HEK293 (cell line): Measurements from ENCODE around the gene NID1.

Experiments used
- CTCF ChIA-PET: fragments of 350-600 bp; formaldehyde crosslinking; extraction: SDS; loops from one replicate; lab custom pipeline; 2021; ENCODE audit warnings: antibody characterized with exemption; lab: Yijun Ruan, JAX
- POLR2A ChIA-PET: fragments of 300-600 bp; formaldehyde crosslinking; extraction: SDS; loops from one replicate; lab custom pipeline; 2020; ENCODE audit warnings: antibody characterized with exemption, inconsistent platforms; lab: Yijun Ruan, JAX
- H3K27ac ChIP-seq: fragments of 200-500 bp; sonication (Bioruptor generic); 2 replicates; pipeline ENCODE4 v1.5.1; 2014; ENCODE audit warnings: low read depth, low read length, control low read depth, inconsistent platforms; ENCODE audit errors: extremely low read depth
- H3K36me3 ChIP-seq, 2 experiments: fragments of 200-500 bp in 1 of 2; sonication (Bioruptor generic) in 1 of 2; 1 replicate in 1 of 2; 2 replicates in 1 of 2; pipeline ENCODE4 v1.5.1; 2014 to 2017; ENCODE audit warnings: inconsistent platforms in 2 of 2, low read length in 2 of 2; ENCODE audit not compliant: control insufficient read depth in 2 of 2, insufficient read depth in 1 of 2
- H3K4me1 ChIP-seq: fragments of 200-500 bp; sonication (Bioruptor generic); 2 replicates; pipeline ENCODE4 v1.5.1; 2014; ENCODE audit warnings: mild to moderate bottlenecking, low read length, inconsistent platforms; ENCODE audit not compliant: control insufficient read depth, insufficient read depth
- H3K4me3 ChIP-seq: 2 replicates; pipeline ENCODE4 v1.5.1; 2011; ENCODE audit warnings: low read depth, mild to moderate bottlenecking, control low read depth, low read length, moderate library complexity
- H3K9me3 ChIP-seq: fragments of 200-500 bp; sonication (Bioruptor generic); 2 replicates; pipeline ENCODE4 v1.5.1; 2014; ENCODE audit warnings: low read depth, low read length, inconsistent platforms; ENCODE audit not compliant: control insufficient read depth, insufficient read depth
- AEBP2 ChIP-seq: fragments of 450-650 bp; formaldehyde crosslinking; IDR thresholded peaks from 2 replicates; pipeline ENCODE4 v1.5.1; 2016; ENCODE audit warnings: missing biosample characterization, missing genetic modification characterization, borderline replicate concordance
- HOXA7 ChIP-seq: sonication (generic); formaldehyde crosslinking; IDR thresholded peaks from 2 replicates; pipeline ENCODE4 v1.8.1; 2022; ENCODE audit warnings: missing genetic modification reagents, borderline replicate concordance
- SCRT1 ChIP-seq: fragments of 450-650 bp; formaldehyde crosslinking; IDR thresholded peaks from 2 replicates; pipeline ENCODE4 v1.5.1; 2016; ENCODE audit warnings: missing biosample characterization, missing genetic modification characterization, borderline replicate concordance
- SP7 ChIP-seq: fragments of 450-650 bp; formaldehyde crosslinking; IDR thresholded peaks from 2 replicates; pipeline ENCODE4 v1.5.1; 2016; ENCODE audit warnings: missing biosample characterization, missing genetic modification characterization
- ZBTB21 ChIP-seq: fragments of 450-650 bp; formaldehyde crosslinking; IDR thresholded peaks from 2 replicates; pipeline ENCODE4 v1.5.1; 2017; ENCODE audit warnings: missing biosample characterization, missing genetic modification characterization
- ZBTB8A ChIP-seq: fragments of 450-650 bp; formaldehyde crosslinking; IDR thresholded peaks from 2 replicates; pipeline ENCODE4 v1.5.1; 2016; ENCODE audit warnings: missing biosample characterization, missing genetic modification characterization
- ZFP37 ChIP-seq: fragments of 450-650 bp; formaldehyde crosslinking; IDR thresholded peaks from 2 replicates; pipeline ENCODE4 v1.5.1; 2016; ENCODE audit warnings: missing biosample characterization, missing genetic modification characterization
- ZIC2 ChIP-seq: fragments of 450-650 bp; formaldehyde crosslinking; IDR thresholded peaks from 2 replicates; pipeline ENCODE4 v1.5.1; 2016; ENCODE audit warnings: missing biosample characterization, missing genetic modification characterization
- ZNF138 ChIP-seq: fragments of 450-650 bp; formaldehyde crosslinking; IDR thresholded peaks from 2 replicates; pipeline ENCODE4 v1.5.1; 2016; ENCODE audit warnings: missing biosample characterization, missing genetic modification characterization, borderline replicate concordance
- ZNF169 ChIP-seq: fragments of 450-650 bp; formaldehyde crosslinking; IDR thresholded peaks from 2 replicates; pipeline ENCODE4 v1.5.1; 2016; ENCODE audit warnings: missing biosample characterization, missing genetic modification characterization
- ZNF184 ChIP-seq: fragments of 450-650 bp; IDR thresholded peaks from 2 replicates; pipeline ENCODE4 v1.5.1; 2018; ENCODE audit warnings: missing biosample characterization, mild to moderate bottlenecking, missing genetic modification characterization
- ZNF426 ChIP-seq: fragments of 450-650 bp; formaldehyde crosslinking; IDR thresholded peaks from 2 replicates; pipeline ENCODE4 v1.5.1; 2017; ENCODE audit warnings: missing biosample characterization, missing genetic modification characterization, mild to moderate bottlenecking, inconsistent platforms, moderate library complexity
- ZNF514 ChIP-seq: fragments of 450-650 bp; formaldehyde crosslinking; IDR thresholded peaks from 2 replicates; pipeline ENCODE4 v1.5.1; 2016; ENCODE audit warnings: missing biosample characterization, missing genetic modification characterization
- ZNF585B ChIP-seq: fragments of 450-650 bp; formaldehyde crosslinking; IDR thresholded peaks from 2 replicates; pipeline ENCODE4 v1.5.1; 2016; ENCODE audit warnings: missing biosample characterization, missing genetic modification characterization
- ZNF600 ChIP-seq: fragments of 450-650 bp; formaldehyde crosslinking; IDR thresholded peaks from 2 replicates; pipeline ENCODE4 v1.5.1; 2016; ENCODE audit warnings: missing biosample characterization, missing genetic modification characterization
- ZNF610 ChIP-seq: fragments of 450-650 bp; formaldehyde crosslinking; IDR thresholded peaks from 2 replicates; pipeline ENCODE4 v1.5.1; 2016; ENCODE audit warnings: missing biosample characterization, missing genetic modification characterization, borderline replicate concordance
- ZNF664 ChIP-seq: fragments of 450-650 bp; formaldehyde crosslinking; IDR thresholded peaks from 2 replicates; pipeline ENCODE4 v1.5.1; 2016; ENCODE audit warnings: missing biosample characterization, missing genetic modification characterization
- ZNF707 ChIP-seq: fragments of 450-650 bp; formaldehyde crosslinking; IDR thresholded peaks from 2 replicates; pipeline ENCODE4 v1.5.1; 2016; ENCODE audit warnings: missing biosample characterization, missing genetic modification characterization
- TF ChIP-seq, protein P1 (sequence below): fragments of 450-650 bp; formaldehyde crosslinking; IDR thresholded peaks from 2 replicates; pipeline ENCODE4 v1.5.1; 2016; ENCODE audit warnings: missing biosample characterization, missing genetic modification characterization
- TF ChIP-seq, protein P2 (sequence below): fragments of 450-650 bp; formaldehyde crosslinking; IDR thresholded peaks from 2 replicates; pipeline ENCODE4 v1.5.1; 2016; ENCODE audit warnings: missing biosample characterization, missing genetic modification characterization
- TF ChIP-seq, protein P3 (sequence below): fragments of 450-650 bp; formaldehyde crosslinking; conservative IDR thresholded peaks from 2 replicates; pipeline ENCODE4 v1.5.1; 2016; ENCODE audit warnings: low read depth, missing biosample characterization, missing genetic modification characterization

Gene NID1

GRCh38 chr1:236059011-236059410, 5.9 kb downstream of the NID1 start:
- Histone ChIP-seq H3K36me3 (peaks cover 3 to 4% of the 10 kb centered on the region in 2 experiments; a peak in 2 of 3 replicates), H3K4me3 (no peak overlapping the region)
- no peak for TF ChIP-seq ZNF707 (tag by site-specific recombination)
- TF ChIP-seq ZNF600 (tag by site-specific recombination), result peak; percentile 86
- TF ChIP-seq, all 188 proteins: peak for 1
- ChIA-PET CTCF (no interaction called here), POLR2A (no interaction called here)
- no peak overlapping the region for H3K27ac ChIP-seq
- H3K4me1 ChIP-seq, result peaks cover 12% of the 10 kb centered on the region
- H3K9me3 ChIP-seq, result no peaks in the 10 kb centered on the region

DNA sequence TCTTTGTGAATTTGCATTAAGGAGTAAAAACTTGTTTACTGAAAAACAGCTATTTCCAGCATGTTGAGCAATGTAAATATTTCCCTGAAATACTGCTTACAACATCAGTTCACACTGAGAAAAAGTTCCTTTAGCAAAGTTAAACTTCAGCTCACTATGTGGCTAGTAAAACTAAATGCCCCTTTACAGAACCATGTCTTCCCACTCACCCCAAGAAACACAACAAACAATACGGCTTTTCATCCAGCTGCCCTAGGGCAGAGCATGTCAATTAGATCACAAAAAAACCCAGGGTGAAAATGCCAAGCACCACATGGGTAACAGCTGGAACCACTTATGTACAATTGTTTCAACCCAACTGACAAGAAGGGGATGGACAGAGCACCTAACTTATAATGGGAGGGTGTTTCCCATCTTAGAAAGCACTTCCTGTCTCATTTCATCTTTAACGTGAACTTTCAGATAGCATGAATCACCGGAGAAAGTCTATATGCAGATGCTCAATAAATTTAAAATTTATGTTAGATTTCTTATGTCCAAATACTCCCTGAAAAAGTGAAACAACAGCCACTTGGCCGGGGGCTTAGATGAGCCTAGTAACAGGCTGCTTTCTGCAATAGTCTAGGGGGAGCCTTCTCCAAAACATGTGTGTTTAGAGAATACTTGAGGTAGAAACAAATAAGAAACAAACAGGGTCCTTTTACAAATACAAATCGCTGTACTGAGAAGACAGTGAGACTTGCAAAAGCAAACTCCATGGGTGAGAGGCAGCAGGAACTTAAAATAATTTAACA, 6.6 kb downstream of the NID1 start:
- ChIA-PET POLR2A (no interaction called here), CTCF (no interaction called here)
- H3K4me1 ChIP-seq, result peaks cover 12% of the 10 kb centered on the region
- no peak overlapping the region for H3K4me3 ChIP-seq
- H3K36me3 ChIP-seq, result peaks cover 3 to 4% of the 10 kb centered on the region in 2 experiments; a peak in 2 of 3 replicates
- no peaks in the 10 kb centered on the region for H3K9me3 ChIP-seq
- H3K27ac ChIP-seq, result no peak overlapping the region
- 0 out of 2 replicates have a peak, but pooled peaks have one; percentile 44 for TF ChIP-seq ZBTB8A (tag by site-specific recombination)
- peak; percentile 97 for TF ChIP-seq ZIC2 (tag by site-specific recombination)
- TF ChIP-seq SP7, result peak; percentile 63; the same call in 1 of the 2 replicates
- TF ChIP-seq SCRT1 (tag by site-specific recombination), result no peak
- no peak for TF ChIP-seq AEBP2 (tag by site-specific recombination)
- TF ChIP-seq, protein P1, sequence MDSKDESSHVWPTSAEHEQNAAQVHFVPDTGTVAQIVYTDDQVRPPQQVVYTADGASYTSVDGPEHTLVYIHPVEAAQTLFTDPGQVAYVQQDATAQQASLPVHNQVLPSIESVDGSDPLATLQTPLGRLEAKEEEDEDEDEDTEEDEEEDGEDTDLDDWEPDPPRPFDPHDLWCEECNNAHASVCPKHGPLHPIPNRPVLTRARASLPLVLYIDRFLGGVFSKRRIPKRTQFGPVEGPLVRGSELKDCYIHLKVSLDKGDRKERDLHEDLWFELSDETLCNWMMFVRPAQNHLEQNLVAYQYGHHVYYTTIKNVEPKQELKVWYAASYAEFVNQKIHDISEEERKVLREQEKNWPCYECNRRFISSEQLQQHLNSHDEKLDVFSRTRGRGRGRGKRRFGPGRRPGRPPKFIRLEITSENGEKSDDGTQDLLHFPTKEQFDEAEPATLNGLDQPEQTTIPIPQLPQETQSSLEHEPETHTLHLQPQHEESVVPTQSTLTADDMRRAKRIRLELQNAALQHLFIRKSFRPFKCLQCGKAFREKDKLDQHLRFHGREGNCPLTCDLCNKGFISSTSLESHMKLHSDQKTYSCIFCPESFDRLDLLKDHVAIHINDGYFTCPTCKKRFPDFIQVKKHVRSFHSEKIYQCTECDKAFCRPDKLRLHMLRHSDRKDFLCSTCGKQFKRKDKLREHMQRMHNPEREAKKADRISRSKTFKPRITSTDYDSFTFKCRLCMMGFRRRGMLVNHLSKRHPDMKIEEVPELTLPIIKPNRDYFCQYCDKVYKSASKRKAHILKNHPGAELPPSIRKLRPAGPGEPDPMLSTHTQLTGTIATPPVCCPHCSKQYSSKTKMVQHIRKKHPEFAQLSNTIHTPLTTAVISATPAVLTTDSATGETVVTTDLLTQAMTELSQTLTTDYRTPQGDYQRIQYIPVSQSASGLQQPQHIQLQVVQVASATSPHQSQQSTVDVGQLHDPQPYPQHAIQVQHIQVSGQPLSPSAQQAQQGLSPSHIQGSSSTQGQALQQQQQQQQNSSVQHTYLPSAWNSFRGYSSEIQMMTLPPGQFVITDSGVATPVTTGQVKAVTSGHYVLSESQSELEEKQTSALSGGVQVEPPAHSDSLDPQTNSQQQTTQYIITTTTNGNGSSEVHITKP (tag by site-specific recombination), result peak; percentile 32; the same call in 1 of the 2 replicates
- no peak for TF ChIP-seq ZNF610 (tag by site-specific recombination)
- TF ChIP-seq ZNF138, result no peak
- no peak for TF ChIP-seq ZNF585B (tag by site-specific recombination)
- TF ChIP-seq ZBTB21 (tag by site-specific recombination), result 0 out of 2 replicates have a peak, but pooled peaks have one; percentile 28
- TF ChIP-seq ZFP37 (tag by site-specific recombination), result no peak
- TF ChIP-seq ZNF184, result no peak
- TF ChIP-seq ZNF514 (tag by site-specific recombination), result no peak
- no peak for TF ChIP-seq ZNF169 (tag by site-specific recombination)
- no peak for TF ChIP-seq HOXA7 (CRISPR knock-in tag)
- TF ChIP-seq, protein P2, sequence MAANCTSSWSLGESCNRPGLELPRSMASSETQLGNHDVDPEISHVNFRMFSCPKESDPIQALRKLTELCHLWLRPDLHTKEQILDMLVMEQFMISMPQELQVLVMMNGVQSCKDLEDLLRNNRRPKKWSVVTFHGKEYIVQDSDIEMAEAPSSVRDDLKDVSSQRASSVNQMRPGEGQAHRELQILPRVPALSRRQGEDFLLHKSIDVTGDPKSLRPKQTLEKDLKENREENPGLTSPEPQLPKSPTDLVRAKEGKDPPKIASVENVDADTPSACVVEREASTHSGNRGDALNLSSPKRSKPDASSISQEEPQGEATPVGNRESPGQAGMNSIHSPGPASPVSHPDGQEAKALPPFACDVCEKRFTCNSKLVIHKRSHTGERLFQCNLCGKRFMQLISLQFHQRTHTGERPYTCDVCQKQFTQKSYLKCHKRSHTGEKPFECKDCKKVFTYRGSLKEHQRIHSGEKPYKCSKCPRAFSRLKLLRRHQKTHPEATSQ (tag by site-specific recombination), result no peak
- 0 out of 2 replicates have a peak, but pooled peaks have one; percentile 5 for TF ChIP-seq ZNF664
- no peak for TF ChIP-seq ZNF426 (tag by site-specific recombination)
- TF ChIP-seq, protein P3, sequence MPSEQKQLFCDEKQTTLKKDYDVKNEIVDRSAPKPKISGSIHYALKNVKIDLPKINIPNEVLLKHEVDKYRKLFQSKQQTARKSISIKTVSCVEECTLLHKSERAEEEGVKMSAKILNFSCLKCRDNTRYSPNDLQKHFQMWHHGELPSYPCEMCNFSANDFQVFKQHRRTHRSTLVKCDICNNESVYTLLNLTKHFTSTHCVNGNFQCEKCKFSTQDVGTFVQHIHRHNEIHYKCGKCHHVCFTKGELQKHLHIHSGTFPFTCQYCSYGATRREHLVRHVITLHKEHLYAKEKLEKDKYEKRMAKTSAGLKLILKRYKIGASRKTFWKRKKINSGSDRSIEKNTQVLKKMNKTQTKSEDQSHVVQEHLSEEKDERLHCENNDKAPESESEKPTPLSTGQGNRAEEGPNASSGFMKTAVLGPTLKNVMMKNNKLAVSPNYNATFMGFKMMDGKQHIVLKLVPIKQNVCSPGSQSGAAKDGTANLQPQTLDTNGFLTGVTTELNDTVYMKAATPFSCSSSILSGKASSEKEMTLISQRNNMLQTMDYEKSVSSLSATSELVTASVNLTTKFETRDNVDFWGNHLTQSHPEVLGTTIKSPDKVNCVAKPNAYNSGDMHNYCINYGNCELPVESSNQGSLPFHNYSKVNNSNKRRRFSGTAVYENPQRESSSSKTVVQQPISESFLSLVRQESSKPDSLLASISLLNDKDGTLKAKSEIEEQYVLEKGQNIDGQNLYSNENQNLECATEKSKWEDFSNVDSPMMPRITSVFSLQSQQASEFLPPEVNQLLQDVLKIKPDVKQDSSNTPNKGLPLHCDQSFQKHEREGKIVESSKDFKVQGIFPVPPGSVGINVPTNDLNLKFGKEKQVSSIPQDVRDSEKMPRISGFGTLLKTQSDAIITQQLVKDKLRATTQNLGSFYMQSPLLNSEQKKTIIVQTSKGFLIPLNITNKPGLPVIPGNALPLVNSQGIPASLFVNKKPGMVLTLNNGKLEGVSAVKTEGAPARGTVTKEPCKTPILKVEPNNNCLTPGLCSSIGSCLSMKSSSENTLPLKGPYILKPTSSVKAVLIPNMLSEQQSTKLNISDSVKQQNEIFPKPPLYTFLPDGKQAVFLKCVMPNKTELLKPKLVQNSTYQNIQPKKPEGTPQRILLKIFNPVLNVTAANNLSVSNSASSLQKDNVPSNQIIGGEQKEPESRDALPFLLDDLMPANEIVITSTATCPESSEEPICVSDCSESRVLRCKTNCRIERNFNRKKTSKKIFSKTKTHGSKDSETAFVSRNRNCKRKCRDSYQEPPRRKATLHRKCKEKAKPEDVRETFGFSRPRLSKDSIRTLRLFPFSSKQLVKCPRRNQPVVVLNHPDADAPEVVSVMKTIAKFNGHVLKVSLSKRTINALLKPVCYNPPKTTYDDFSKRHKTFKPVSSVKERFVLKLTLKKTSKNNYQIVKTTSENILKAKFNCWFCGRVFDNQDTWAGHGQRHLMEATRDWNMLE (tag by site-specific recombination), result no peak
- no peak for TF ChIP-seq ZNF600 (tag by site-specific recombination)
